GM12891 (cell line): ENCODE results near the gene TH.
"Not testable (repeated sequence)": the region's sequence is repeated elsewhere in the genome, so short reads cannot be mapped to it uniquely, and the experiment has no call there.

Source experiments
- DNase-seq: peaks from one replicate; pipeline ENCODE4 v3.0.0; 2011; ENCODE audit warnings: low spot score; ENCODE audit not compliant: insufficient read length
- FAIRE-seq: peaks from 2 replicates; lab custom pipeline; 2011; peaks lifted over from hg19 to GRCh38; lab: Jason Lieb, UNC
- PAX5 ChIP-seq: IDR thresholded peaks from 2 replicates; pipeline ENCODE4 v1.6.1; 2011; ENCODE audit warnings: low read length, moderate library complexity, mild to moderate bottlenecking; ENCODE audit not compliant: insufficient read depth, severe bottlenecking
- POLR2A ChIP-seq: IDR thresholded peaks from 2 replicates; pipeline ENCODE4 v1.6.1; 2011; ENCODE audit warnings: low read depth, low read length, control low read depth
- POLR2AphosphoS5 ChIP-seq: IDR thresholded peaks from 2 replicates; pipeline ENCODE4 v1.6.1; 2011; ENCODE audit warnings: low read depth, low read length, control low read depth
- POU2F2 ChIP-seq: IDR thresholded peaks from 2 replicates; pipeline ENCODE4 v1.6.1; 2011; ENCODE audit warnings: low read depth, mild to moderate bottlenecking, control low read depth, low read length, moderate library complexity
- SPI1 ChIP-seq: IDR thresholded peaks from 2 replicates; pipeline ENCODE4 v1.6.1; 2011; ENCODE audit warnings: low read depth, low read length, control low read depth
- TAF1 ChIP-seq: IDR thresholded peaks from 2 replicates; pipeline ENCODE4 v1.6.1; 2011; ENCODE audit warnings: low read depth, low read length, control low read depth

The TH gene

GRCh38 chr11:2131371-2132236, 40.0 kb downstream of the TH start:
- no peak for TF ChIP-seq POLR2AphosphoS5
- TF ChIP-seq TAF1 = no peak
- no peak for TF ChIP-seq POU2F2
- TF ChIP-seq PAX5 = no peak
- TF ChIP-seq SPI1 = no peak
- TF ChIP-seq POLR2A = no peak
- FAIRE-seq = peak; percentile 69
- DNase-seq = no peak

- TF ChIP-seq POLR2A = no peak
- TF ChIP-seq POU2F2 = no peak
- no peak for TF ChIP-seq POLR2AphosphoS5
- TF ChIP-seq TAF1 = no peak
- TF ChIP-seq SPI1 = no peak
- no peak for TF ChIP-seq PAX5
- FAIRE-seq (no peak), DNase-seq (no peak)
Measured at GRCh38 chr11:2130881-2131352, 40.7 kb downstream of the TH start.

- DNase-seq = no peak
- TF ChIP-seq SPI1 (no peak), TAF1 (no peak), POLR2AphosphoS5 (no peak), PAX5 (no peak), POLR2A (no peak), POU2F2 (no peak)
- no peak for FAIRE-seq
Measured at GRCh38 chr11:2129699-2130366, 41.8 kb downstream of the TH start.

- DNase-seq (no peak), FAIRE-seq (no peak)
- no peak for TF ChIP-seq POLR2A
- TF ChIP-seq SPI1 = no peak
- no peak for TF ChIP-seq TAF1
- no peak for TF ChIP-seq POLR2AphosphoS5
- no peak for TF ChIP-seq POU2F2
- TF ChIP-seq PAX5 = no peak
Measured at GRCh38 chr11:2129308-2129698, 42.3 kb downstream of the TH start.

- TF ChIP-seq PAX5 = no peak
- no peak for TF ChIP-seq POLR2A
- TF ChIP-seq TAF1 = no peak
- TF ChIP-seq POLR2AphosphoS5 = no peak
- TF ChIP-seq SPI1 = no peak
- TF ChIP-seq POU2F2 = no peak
- no peak for FAIRE-seq
- DNase-seq = no peak
Measured at GRCh38 chr11:2128511-2129307, 42.9 kb downstream of the TH start.

GRCh38 chr11:2128130-2128510, 43.5 kb downstream of the TH start:
- TF ChIP-seq SPI1 = no peak
- TF ChIP-seq TAF1 = no peak
- no peak for TF ChIP-seq PAX5
- TF ChIP-seq POLR2AphosphoS5 = no peak
- no peak for TF ChIP-seq POLR2A
- no peak for TF ChIP-seq POU2F2
- DNase-seq = no peak
- FAIRE-seq = no peak

GRCh38 chr11:2127482-2128129, 44.0 kb downstream of the TH start:
- FAIRE-seq (no peak), DNase-seq (no peak)
- TF ChIP-seq PAX5 (no peak), POLR2A (no peak), SPI1 (no peak), POLR2AphosphoS5 (no peak), TAF1 (no peak), POU2F2 (no peak)

- no peak for DNase-seq
- TF ChIP-seq POLR2AphosphoS5 (no peak), SPI1 (no peak), POLR2A (no peak)
- FAIRE-seq = no peak
Measured at GRCh38 chr11:2126520-2127085, 45.0 kb downstream of the TH start.

GRCh38 chr11:2124736-2125484, 46.7 kb downstream of the TH start:
- FAIRE-seq, DNase-seq: not testable (repeated sequence)
